ENCODE results near the gene ZNF846. TPM values are rescaled to one million over a fixed set of nuclear protein-coding genes. Genes with fewer than 3 reads are reported as not detected.

Gene ZNF846
- 5.3 and 6.5 TPM in 2 replicates for total RNA-seq (2012; rRNA removed)
- polyA plus RNA-seq (2012; rRNA removed): 4.6 and 5.7 TPM in 2 replicates
- 1.8 and 3.1 TPM in 2 replicates for polyA plus RNA-seq (2012; cell fraction: cytosol; rRNA removed)
- polyA plus RNA-seq (2012; cell fraction: nucleus; rRNA removed; ENCODE audit: low replicate concordance): 2.5 and 17.6 TPM in 2 replicates
- Bru-seq, nascent RNA: percentile 85 among the genes with signal in this experiment
- percentile 97 among the genes with signal in this experiment for BruChase-seq, experiment 1, labeled RNA remaining after a 6-hour chase
- BruChase-seq, experiment 2, labeled RNA remaining after a 2-hour chase: percentile 96 among the genes with signal in this experiment
- long read RNA-seq, partial matches to known transcripts: 0 of 8 reads
- long read RNA-seq, other reads (novel, unspliced or antisense): 7 of 8 reads

- Histone ChIP-seq H2BK15ac (ENCODE audit: low read depth, low read length) (peak within 1 kb of the TSS; percentile 66; the same call in 1 of the 3 replicates), H2AK9ac (replicated peaks; ENCODE audit: low read depth, low read length, poor library complexity) (peak within 1 kb of the TSS; percentile 47), H3K4me1 (ENCODE audit: control insufficient read depth, insufficient read depth, low read length) (no peaks in the 10 kb centered on the region), H3K9me3 (ENCODE audit: control insufficient read depth, insufficient read depth, low read length) (peaks cover 2% of the 10 kb centered on the region; the same call in 1 of the 2 replicates), H4K91ac (ENCODE audit: insufficient read depth, low read depth, low read length) (peak within 1 kb of the TSS; percentile 96), H3K27ac (ENCODE audit: insufficient read depth, low read length) (peak within 1 kb of the TSS; percentile 94), H2BK20ac (ENCODE audit: low read depth, low read length) (peak within 1 kb of the TSS; percentile 70), H2AK5ac (ENCODE audit: low read depth, low read length) (peak within 1 kb of the TSS; percentile 47), H3K56ac (ENCODE audit: extremely low read depth, insufficient read depth, low read length) (peak within 1 kb of the TSS; percentile 96), H3K36me3 (ENCODE audit: control insufficient read depth, insufficient read depth, low read length) (peaks cover 2% of the 10 kb centered on the region; the same call in 1 of the 2 replicates), H3K79me1 (ENCODE audit: low read depth in 1 of 2, low read length in 2 of 2) (peaks cover 9 to 15% of the 10 kb centered on the region in 2 experiments; a peak in 3 of 4 replicates), H3K14ac (replicated peaks; ENCODE audit: low read depth, low read length) (peak within 1 kb of the TSS; percentile 99), H4K20me1 (ENCODE audit: insufficient read depth, low read length) (no peaks in the 10 kb centered on the region), H3K4me2 (ENCODE audit: low read depth, low read length) (peak within 1 kb of the TSS; percentile 82), H3K23ac (ENCODE audit: low read depth, low read length) (peak within 1 kb of the TSS; percentile 87), H3K4ac (ENCODE audit: low read depth, low read length) (peak within 1 kb of the TSS; percentile 98), H3K27me3 (ENCODE audit: control insufficient read depth, insufficient read depth, low read length) (no peaks in the 10 kb centered on the region), H2BK120ac (ENCODE audit: low read depth, low read length) (peak within 1 kb of the TSS; percentile 93), H3K9me1 (ENCODE audit: insufficient read depth, low read length) (no peaks in the 10 kb centered on the region), H4K8ac (ENCODE audit: low read depth in 2 of 2, low read length in 2 of 2) (peak within 1 kb of the TSS; percentile 89 to 98), H3K9ac (ENCODE audit: low read depth, low read length) (peak within 1 kb of the TSS; percentile 96), H2AFZ (replicated peaks; ENCODE audit: low read length, poor library complexity) (peak within 1 kb of the TSS; percentile 95), H3K18ac (ENCODE audit: low read depth, low read length) (peak within 1 kb of the TSS; percentile 98), H2BK5ac (ENCODE audit: low read depth, low read length, poor library complexity, severe bottlenecking) (peak within 1 kb of the TSS; percentile 94), H3K4me3 (ENCODE audit: insufficient read depth, low read depth, low read length) (peak within 1 kb of the TSS; percentile 83), H4K5ac (ENCODE audit: low read depth, low read length) (peak within 1 kb of the TSS; percentile 99)
- WGBS, 2 experiments (ENCODE audit: extremely low coverage in 2 of 2, insufficient read length in 1 of 2): 0% methylated on average over 49 of the region's 65 CpGs; no CpG with 5 or more reads in 1 of the 2 experiments
- POLR2A ChIA-PET (ENCODE audit: unreplicated experiment): no interaction called here
- dilution Hi-C loops (cut with HindIII; ENCODE audit: low sequenced_read_pairs, unreplicated experiment) (no loop called here), intact Hi-C loops (cut with micrococcal nuclease) (loop anchor here (1.0 kb wide), 3 partner anchors 17 to 147 kb away; partner anchors contain the start of genes ZNF561 and ZNF562), in situ Hi-C loops (cut with MboI; ENCODE audit: low sequenced_read_pairs) (no loop called here)
- CTCF ChIA-PET: interaction anchor here (1.0 kb wide), 1 partner anchor 142 kb away, joined by 3 read pairs; no protein-coding TSS in a partner anchor
- ATAC-seq (ENCODE audit: low read depth) (peak; percentile 98), DNase-seq (peak; percentile 96)
- BruUV-seq (replicated peaks): no TSS peak
- TF ChIP-seq NFE2L2 (IDR thresholded peaks at IDR 0.05; ENCODE audit: low read depth, low read length): no peak
- no peak for TF ChIP-seq CHD1 (IDR thresholded peaks at IDR 0.05; ENCODE audit: low read depth, low read length)
- no peak for TF ChIP-seq MAFK (IDR thresholded peaks at IDR 0.05; ENCODE audit: low read depth, low read length)
- TF ChIP-seq BHLHE40 (IDR thresholded peaks at IDR 0.05; ENCODE audit: low read depth, low read length): peak; percentile 17; the same call in 1 of the 2 replicates
- TF ChIP-seq RCOR1 (IDR thresholded peaks at IDR 0.05; ENCODE audit: insufficient replicate concordance, low read length): no peak
- no peak for TF ChIP-seq CTCF (conservative IDR thresholded peaks at IDR 0.05; ENCODE audit: low read depth, low read length)
- TF ChIP-seq FOS (IDR thresholded peaks at IDR 0.05; ENCODE audit: low read depth, low read length): no peak
- no peak for TF ChIP-seq RAD21 (IDR thresholded peaks at IDR 0.05; ENCODE audit: low read length)
- TF ChIP-seq ELK1 (IDR thresholded peaks at IDR 0.05; ENCODE audit: borderline replicate concordance, low read depth, low read length): no peak
- peak; percentile 52; the same call in 1 of the 2 replicates for TF ChIP-seq MXI1 (IDR thresholded peaks at IDR 0.05; ENCODE audit: borderline replicate concordance, low read depth, low read length)
These were observed at the start of gene ZNF846 for GRCh38 chr19:9768175-9769112. TSS of gene ZNF846 (minus strand) at chr19:9768738. CDS start at chr19:9764950, 3,788 bp downstream.
